GM21360 (cell line): Measurements from ENCODE around the gene CCDC27.
"Not testable (repeated sequence)": the region's sequence is repeated elsewhere in the genome, so short reads cannot be mapped to it uniquely, and the experiment has no call there.

Experiments
- ATAC-seq: cut with Tn5 transposase; IDR thresholded peaks from one replicate; pipeline ENCODE4 v1.9.1; 2021; ENCODE audit warnings: mild to moderate bottlenecking, moderate library complexity; ENCODE audit not compliant: unreplicated experiment

The CCDC27 gene

GRCh38 chr1:3788756-3789420 lies 36.6 kb downstream of the CCDC27 start:
- no peak for ATAC-seq

GRCh38 chr1:3789421-3790300 lies 37.4 kb downstream of the CCDC27 start:
- ATAC-seq: no peak

- no peak for ATAC-seq
Measured at GRCh38 chr1:3790500-3790923, 38.3 kb downstream of the CCDC27 start.

GRCh38 chr1:3790952-3791351 lies 38.7 kb downstream of the CCDC27 start:
- no peak for ATAC-seq

DNA sequence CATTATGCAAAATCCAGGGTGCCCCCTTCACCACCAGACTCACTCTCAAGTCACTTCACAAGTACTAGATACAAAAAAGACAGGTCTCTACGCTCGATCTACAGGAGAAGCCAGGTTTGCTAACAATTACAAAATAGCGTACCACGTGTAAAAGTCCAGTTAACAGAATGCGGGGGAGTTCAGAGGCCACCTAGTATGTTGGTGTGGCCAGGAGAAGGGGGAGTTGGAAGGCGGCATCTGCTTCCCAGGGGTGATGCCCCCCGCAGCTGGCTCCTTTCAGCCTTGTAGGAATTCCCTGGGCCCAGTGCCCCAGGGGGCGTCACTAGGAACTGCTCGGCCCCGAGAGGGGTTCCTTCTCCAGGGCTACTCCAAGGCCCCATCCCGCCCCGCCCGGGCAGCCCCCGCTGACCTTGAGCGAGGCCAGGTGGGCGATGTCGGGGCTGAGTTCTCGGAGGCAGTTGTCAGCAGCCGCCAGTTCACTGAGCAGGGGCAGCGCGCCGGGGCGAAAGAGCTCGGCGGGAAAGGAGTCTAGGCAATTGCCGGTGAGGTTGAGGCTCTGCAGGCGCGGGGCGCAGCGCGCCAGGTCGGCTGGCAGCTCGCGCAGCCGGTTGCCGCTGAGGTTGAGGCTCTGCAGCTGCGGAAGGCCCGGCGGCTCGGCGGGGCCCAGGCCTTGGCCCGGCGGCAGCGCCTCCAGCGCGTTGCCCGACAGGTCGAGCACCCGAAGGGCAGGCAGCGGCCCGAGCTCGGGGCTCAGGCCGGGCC lies 43.4 kb downstream of the CCDC27 start:
- ATAC-seq: no peak

- peak; percentile 99 for ATAC-seq
Measured at GRCh38 chr1:3796215-3797061, 44.2 kb downstream of the CCDC27 start, which contains the start of gene LRRC47. Gene LRRC47 (minus strand): TSS chr1:3796498. CDS start chr1:3796476, 22 bp downstream.

GRCh38 chr1:3799976-3800685 lies 47.9 kb downstream of the CCDC27 start:
- ATAC-seq: no peak

DNA sequence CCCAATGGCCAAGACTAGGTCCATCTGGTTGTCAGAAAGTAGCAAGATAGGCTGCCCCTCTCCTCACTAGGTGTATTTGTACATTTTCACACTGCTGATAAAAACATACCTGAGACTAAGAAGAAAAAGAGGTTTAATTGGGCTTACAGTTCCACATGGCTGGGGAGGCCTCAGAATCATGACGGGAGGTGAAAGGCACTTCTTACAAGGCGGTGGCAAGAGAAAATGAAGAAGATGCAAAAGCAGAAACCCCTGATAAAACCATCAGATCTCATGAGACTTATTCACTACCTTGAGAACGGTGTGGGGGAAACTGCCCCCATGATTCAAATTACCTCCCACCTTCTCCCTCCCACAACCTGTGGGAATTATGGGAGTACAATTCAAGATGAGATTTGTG lies 48.5 kb downstream of the CCDC27 start:
- ATAC-seq: not testable (repeated sequence)

DNA sequence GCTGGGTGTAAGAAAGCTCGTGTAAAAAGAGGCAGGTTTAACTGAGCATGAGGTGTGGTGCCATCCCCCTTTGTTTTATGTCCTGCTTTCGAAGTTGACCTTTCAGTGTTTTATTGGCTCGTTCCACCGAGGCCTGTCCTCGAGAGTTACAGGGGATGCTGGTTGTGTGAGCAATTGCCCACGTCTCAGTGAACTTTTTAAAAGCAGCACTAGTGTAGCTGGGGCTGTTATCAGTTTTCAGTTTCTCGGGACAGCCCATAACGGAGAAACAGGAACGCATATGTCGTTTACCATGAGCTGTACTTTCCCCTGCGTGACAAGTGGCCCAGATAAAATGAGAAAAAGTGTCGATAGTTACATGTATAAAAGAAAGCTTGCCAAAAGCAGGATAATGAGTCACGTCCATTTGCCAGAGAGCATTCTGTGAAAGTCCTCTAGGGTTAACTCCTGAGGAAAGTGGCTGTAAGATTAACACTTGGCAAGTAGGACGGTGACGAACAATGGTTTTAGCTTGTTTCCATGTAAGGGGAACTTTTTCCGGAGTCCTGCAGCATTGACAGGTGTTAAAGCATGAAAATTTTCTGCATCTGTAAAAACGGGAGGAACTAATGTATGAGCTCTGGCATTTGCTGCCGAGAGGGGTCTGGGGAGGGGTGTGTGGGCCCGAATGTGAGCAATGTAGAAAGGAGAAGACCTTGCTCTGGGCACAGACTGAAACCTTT lies 51.8 kb downstream of the CCDC27 start:
- ATAC-seq: no peak

- ATAC-seq: not testable (repeated sequence)
Measured at GRCh38 chr1:3804627-3804944, 52.3 kb downstream of the CCDC27 start.

DNA sequence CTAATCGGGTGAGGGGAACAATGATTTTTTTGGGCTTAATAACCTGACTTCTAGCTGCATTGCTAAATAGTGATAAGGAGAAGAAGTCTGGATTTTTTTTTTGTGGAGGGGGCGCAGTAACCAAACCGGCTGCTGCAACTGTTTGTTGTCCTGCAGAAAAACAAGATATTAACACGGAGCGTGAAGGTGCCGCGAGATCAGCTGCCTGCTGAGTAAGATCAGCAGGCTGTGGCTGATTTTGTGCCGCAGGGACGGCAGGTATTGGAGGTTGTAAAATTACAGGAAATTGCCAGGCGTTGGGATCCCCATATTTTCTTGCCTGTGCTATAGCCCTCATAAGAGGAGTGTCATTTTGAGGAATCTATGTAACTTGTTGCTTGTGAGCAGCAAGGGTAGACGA lies 52.8 kb downstream of the CCDC27 start:
- ATAC-seq: no peak

- ATAC-seq: no peak
Measured at GRCh38 chr1:3807769-3808168, 55.5 kb downstream of the CCDC27 start.

GRCh38 chr1:3809680-3810079 lies 57.4 kb downstream of the CCDC27 start:
- ATAC-seq: no peak

DNA sequence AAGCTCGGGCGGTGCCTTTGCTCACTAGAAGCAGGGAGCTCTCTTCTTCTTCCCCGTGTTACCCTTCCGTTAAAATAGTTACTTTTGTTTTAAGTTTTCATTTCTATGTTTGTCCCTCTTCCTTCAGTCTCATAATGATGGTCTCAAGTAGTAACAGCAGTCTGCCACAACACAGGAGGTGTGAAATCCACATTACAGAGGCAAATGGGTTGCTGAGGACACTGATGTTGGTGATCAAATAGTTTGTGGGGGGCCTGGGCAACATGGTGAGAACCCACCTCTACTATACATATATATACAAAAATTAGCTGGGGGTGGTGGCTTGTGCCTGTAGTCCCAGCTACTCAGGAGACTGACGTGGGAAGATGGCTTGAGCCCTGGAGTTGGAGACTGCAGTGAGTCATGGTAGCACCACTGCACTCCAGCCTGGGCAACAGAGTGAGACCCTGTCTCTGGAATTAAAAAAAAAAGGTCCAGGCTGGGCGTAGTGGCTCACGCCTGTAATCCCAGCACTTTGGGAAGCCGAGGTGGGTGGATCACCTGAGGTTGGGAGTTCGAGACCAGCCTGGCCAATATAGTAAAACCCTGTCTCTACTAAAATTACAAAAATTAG lies 58.0 kb downstream of the CCDC27 start:
- not testable (repeated sequence) for ATAC-seq

- ATAC-seq: no peak
Measured at GRCh38 chr1:3811595-3811911, 59.3 kb downstream of the CCDC27 start.

- no peak for ATAC-seq
Measured at GRCh38 chr1:3814065-3814464, 61.8 kb downstream of the CCDC27 start.

- no peak for ATAC-seq
Measured at GRCh38 chr1:3814771-3815561, 62.7 kb downstream of the CCDC27 start.
